ENCODE results near the gene FRMD3.

- TF ChIP-seq CTCF (conservative IDR thresholded peaks at IDR 0.05; ENCODE audit: low read length): no peak
- TF ChIP-seq EZH2phosphoT487 (IDR thresholded peaks at IDR 0.05; ENCODE audit: borderline replicate concordance): no peak
Measured at GRCh38 chr9:83557771-83558170, 19.6 kb upstream of the FRMD3 start.
